Lower leg skin (tissue), 3 donors: ENCODE measurements around the gene CALY.

Experiments
- CTCF ChIP-seq, 3 donors: fragments of 450-650 bp; IDR thresholded peaks; one replicate each; pipeline ENCODE4 v1.5.1; 2016; ENCODE audit warnings: antibody characterized with exemption in 3 of 3, mild to moderate bottlenecking in 3 of 3, moderate library complexity in 2 of 3
- POLR2A ChIP-seq, 2 donors: fragments of 450-650 bp; IDR thresholded peaks; one replicate each; pipeline ENCODE4 v1.6.1; 2016 to 2017; ENCODE audit warnings: antibody characterized with exemption in 2 of 2, mild to moderate bottlenecking in 1 of 2, moderate library complexity in 1 of 2

- TF ChIP-seq POLR2A (IDR thresholded peaks at IDR 0.05) (no peak), CTCF (IDR thresholded peaks at IDR 0.05) (no peak)
Measured at GRCh38 chr10:133343558-133343957, 6.9 kb upstream of the CALY start.
